NCI-H146 treated with DMSO at 0.1 percent for 48 hours (cell line): Measurements from ENCODE around the gene ENG.
A peak's percentile ranks its signal among the peaks of the same experiment; 100 is the strongest.

Experiments used
- DNase-seq: peaks from one replicate; lab custom pipeline; 2025; ENCODE audit not compliant: unreplicated experiment; lab: John Stamatoyannopoulos, UW

The ENG gene

GRCh38 chr9:127778280-127779135, 76.0 kb downstream of the ENG start, which contains the start of gene SH2D3C:
SH2D3C (minus strand) TSS chr9:127778666; CDS start chr9:127778627, 39 bp downstream.
- DNase-seq = no peak

- DNase-seq = no peak
Measured at GRCh38 chr9:127777368-127777980, 77.0 kb downstream of the ENG start.

DNA sequence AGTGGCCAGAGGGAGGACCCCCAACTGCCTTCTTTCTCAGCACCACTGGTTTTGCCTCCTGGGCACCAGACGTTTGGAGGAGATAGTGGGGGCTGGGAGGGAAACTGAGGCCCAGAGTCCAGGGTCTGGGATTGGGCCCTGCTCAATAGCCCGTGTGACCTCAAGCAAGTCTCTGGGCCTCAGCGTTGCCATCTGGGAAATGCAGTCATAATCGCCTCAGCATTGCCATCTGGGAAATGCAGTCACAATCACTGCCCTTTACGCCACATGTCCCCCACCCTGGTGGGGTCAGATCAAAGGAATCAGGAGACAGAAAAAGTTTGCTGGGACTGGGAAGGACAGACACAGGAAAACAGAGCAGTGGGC, 77.6 kb downstream of the ENG start:
- no peak for DNase-seq

DNA sequence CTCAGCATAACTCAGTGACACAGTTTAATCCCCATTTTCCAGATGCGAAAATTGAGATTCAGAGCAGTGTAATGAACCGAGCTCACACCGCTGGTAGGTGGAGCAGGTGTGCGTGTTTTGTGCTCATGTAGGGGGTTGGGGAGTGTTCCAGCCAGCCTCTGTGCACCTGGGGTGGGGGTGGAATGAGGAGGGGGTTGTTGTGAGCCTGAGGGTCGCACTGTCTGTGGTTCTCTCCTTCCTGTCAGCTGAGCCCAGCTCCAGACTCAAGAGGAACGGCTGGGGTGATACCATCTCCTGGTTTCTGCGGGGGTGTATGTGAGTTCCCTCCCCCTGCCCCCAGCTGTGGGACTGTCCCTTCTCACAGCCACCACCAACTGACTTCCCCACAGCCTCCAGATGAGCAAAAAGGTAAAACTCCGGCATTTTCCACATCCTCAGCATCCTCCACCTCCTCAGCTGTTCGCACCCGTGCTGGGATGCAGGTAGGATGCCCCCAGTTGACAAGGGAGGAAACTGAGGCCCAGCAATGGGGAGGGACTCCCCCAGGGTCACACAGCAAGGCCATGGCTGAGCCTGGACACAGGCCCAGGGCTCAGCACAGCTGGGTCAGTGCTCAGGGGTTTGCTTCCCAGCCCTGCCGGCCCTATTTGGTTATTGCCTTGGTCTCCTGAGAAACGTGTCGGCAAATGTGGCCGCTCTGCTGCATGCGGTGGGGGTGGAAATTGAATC, 78.1 kb downstream of the ENG start:
- DNase-seq = no peak

GRCh38 chr9:127773981-127774380, 80.5 kb downstream of the ENG start:
- no peak for DNase-seq

DNA sequence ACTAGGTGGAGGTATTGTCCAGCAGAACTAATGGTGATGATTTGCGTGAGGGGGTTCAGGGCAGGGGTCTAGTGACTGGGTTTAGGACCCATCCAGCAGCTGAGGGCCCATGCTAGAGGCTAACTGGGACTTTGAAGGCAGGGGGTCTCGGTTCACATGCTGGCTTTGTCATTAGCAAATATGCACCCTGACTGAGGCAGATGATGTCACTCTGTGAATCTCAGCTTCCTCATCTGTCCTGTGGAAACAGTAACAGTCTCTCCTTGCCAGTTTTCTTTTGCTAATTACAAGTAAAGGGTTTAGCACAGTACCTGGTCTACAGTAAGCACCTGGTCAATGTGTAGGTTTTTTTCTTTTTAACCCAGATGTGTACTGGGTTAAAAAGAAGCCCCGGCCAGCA, 81.2 kb downstream of the ENG start:
- no peak for DNase-seq

DNA sequence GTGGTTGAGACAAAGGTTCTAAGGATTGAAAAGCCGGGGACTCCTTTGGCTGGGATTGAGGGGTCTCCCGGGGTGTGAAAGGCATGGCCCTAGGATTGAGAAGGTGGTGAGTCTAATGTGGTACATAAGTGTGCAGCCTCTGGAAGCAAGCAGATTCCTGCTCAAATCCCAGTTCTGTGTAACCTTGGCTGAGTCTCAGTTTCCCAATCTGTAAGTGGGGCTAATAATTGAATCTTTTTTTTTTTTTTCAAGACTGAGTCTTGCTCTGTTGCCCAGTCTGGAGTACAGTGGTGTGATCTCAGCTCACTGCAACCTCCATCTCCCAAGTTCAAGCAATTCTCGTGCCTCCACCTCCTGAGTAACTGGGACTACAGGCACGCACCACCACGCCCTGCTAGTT, 81.9 kb downstream of the ENG start:
- no peak for DNase-seq

DNA sequence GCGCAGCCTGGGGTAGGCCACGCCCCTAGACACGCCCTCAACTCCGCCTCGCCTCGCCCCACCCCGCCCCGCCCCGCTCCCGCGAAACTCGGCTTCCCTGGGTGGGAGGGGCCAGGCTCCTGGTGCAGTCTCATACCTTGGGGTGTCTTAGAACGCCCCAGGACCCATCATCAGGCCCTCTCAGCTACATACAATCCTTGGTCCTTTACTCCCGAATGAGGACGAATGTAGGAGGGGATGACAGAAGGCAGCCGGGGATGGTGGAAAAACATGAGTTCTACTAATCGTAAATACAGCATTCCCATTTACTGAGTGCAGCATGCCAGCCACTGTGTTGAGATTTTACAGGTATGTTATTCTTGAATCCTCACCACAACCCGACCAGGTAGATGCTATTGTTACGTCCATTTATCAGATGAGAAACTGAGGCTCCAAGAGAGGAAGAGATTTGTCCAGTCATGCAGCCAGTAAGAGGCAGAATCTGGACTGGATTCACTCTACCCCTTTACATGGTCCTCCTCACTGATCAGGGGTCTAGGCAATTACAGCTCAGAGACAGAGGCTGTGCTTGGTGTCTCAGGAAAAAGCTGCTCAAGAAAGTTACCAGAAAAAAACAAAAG, 82.8 kb downstream of the ENG start:
- no peak for DNase-seq

- peak; percentile 89 for DNase-seq
Measured at GRCh38 chr9:127770905-127771569, 83.4 kb downstream of the ENG start.

DNA sequence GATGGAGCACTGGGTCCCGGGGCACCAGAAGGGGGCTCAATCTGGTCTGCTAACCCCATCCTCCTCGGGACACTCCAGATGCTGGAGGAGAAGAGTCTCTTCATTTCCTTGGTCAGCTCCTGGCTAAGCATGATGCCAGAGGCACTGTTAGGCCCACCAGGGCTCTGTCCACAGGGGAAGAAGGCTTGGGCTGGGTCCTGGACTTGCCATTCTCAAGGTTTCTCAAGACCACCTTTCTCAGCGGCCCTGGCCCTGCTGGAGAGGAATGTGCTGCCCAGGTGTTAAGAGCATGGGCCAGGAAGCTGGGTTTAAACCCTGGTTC, 83.9 kb downstream of the ENG start:
- no peak for DNase-seq

- DNase-seq = no peak
Measured at GRCh38 chr9:127769929-127770582, 84.4 kb downstream of the ENG start.

DNA sequence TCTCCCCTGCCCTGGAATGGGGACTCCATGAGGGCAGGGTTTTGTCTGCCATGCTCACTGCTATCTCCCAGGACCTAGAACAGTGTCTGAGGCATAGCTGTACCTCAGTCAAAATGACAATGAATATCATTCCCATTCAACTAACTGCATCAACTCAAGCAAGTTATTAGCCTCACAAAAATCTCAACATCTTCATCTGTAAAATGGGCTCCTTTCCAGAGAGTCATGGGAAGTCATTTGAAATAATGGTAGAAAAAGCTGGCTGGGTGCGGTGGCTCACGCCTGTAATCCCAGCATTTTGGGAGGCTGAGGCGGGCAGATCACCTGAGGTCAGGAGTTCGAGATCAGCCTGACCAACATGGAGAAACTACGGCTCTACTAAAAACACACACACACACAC, 85.4 kb downstream of the ENG start:
- no peak for DNase-seq

DNA sequence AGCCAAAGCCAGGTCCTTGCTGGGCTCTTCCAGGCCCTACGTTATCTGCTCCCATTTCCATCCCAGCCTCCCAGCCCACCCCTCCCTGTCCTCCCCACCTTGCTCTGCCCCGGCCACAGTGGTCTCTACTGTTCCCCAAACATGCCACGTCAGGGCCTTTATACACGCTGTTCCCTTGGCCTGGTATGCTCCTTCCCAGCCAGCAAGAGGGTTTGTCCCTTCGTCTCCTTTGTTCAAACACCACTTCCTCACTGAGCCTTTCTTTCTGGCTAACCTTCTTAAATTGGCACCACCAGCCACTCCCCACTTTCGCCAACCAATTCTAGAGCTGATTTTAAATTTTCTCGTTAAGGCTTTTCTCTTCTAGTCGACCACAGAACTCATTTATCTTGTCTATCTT, 85.8 kb downstream of the ENG start:
- DNase-seq = no peak

DNA sequence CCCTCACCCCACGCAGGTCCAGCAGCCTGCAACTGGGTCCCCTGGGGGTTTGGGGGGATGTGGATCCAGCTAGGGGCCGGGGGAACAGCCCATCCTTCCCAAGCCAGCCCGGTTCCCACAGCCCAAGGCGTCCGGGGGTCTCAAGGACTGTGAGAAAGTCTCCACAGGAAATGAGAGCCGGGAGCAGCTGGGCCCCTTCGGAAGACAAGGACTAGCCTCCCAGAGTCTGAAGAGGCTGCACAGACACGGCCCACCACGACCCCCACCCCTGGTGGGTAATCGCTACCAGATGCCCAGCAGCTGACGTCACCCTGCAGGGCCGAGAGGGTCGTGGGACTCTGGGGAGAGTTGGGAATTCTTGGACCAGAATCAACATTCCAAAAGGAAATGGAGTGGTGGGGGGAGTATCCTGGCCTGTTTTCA, 86.5 kb downstream of the ENG start:
- DNase-seq = no peak

DNA sequence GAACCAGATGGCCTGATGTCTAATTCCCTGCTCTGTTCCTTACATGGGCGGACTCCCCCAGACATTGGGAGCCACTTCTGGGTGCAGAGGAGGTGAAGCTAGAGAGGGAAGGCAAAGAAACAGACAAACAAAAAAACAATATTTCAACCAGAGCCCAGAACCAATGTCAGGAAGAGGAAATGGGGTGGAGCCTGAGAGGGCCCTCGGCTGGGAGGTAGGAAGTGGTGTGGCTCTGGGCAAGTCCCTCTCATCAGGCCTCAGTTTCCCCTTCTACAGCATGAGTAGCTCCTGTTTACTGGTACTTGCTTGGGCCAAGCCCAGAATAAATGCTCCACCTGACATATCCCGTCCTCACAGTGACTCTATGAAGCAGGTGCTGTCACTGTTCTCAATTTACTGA, 87.0 kb downstream of the ENG start:
- DNase-seq = no peak

DNA sequence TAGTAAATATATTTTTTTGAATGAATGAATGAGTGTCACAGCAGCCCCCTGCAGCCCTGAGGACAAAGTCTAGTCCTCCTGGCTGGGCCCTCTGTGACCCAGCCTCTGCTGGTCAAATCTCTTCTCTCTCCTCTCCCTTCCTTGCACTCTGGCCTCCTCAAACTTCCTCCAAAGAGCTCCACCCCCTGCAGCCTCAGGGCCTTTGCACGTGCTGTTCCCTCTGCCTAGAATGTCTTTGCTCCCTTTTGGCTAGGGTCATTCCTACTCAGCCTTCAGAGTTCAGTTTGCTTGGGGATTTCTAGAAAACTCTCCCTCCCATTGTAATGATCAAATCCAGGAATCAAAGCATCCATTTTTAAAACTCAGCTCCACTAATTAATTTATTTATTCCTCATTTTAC, 89.0 kb downstream of the ENG start:
- DNase-seq = no peak
